LHCN-M2 (cell line): ENCODE data around the gene ZNF540. TPM values are rescaled to one million over a fixed set of nuclear protein-coding genes. Genes with fewer than 3 reads are reported as not detected.

Source experiments
- total RNA-seq: library from RNA; depleted of rRNA; stranded (reverse); fragments of >200 nt; gene quantifications from 2 replicates; pipeline ENCODE4 v1.2.3, GENCODE V29; 2014; rRNA removed

Gene ZNF540
- total RNA-seq, 1 experiment from 2014 or later = 0.34 TPM

Other genes starting within 250 kb of the ZNF540 start
- gene ZNF527, start 223.8 kb upstream of the ZNF540 start, total RNA-seq = 4.4 and 5.7 TPM in 2 replicates
- 8.6 and 9.2 TPM in 2 replicates for gene ZNF569, start 127.4 kb upstream of the ZNF540 start, total RNA-seq
- gene ZNF570, start 125.5 kb upstream of the ZNF540 start, total RNA-seq = 5.4 and 8.4 TPM in 2 replicates
- gene ZNF793, start 87.9 kb upstream of the ZNF540 start, total RNA-seq = 1.4 and 1.6 TPM in 2 replicates
- 2.4 and 3.2 TPM in 2 replicates for gene ZNF571, start 84 bp upstream of the ZNF540 start, total RNA-seq
- gene ZFP30, start 60.6 kb downstream of the ZNF540 start, total RNA-seq = 19.1 and 21.3 TPM in 2 replicates
- 4.7 and 6.1 TPM in 2 replicates for gene ZNF607, start 124.9 kb downstream of the ZNF540 start, total RNA-seq
- gene ZNF573, start 184.7 kb downstream of the ZNF540 start, total RNA-seq = 6.9 and 7.5 TPM in 2 replicates